ENCODE data around the gene TBC1D2. TPM values are rescaled to one million over a fixed set of nuclear protein-coding genes. Genes with fewer than 3 reads are reported as not detected.

The TBC1D2 gene
- total and polyA plus RNA-seq, 4 donors = 2.8 to 5.1 (median 3.7) TPM

DNA sequence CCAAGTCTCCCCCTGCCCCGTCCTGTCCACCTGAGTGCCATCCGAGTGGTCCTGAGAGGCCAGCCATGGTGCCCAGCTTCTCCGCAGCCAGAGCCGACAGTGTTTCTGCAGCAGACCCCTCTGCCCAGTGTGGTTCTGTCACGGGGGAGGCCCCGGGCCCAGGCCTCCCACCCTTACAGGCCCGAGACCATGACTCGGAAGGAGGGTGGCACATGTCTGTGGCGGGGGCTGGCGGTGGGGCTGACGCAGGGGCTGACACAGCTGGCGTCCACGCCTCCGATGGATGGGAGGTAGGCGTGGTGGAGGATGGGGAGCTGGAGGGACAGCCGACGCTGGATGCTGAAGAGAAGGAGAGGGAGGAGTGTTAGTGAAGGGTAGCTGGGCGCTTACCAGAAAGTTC is 35.0 kb upstream of the TBC1D2 start (continued):
- TF ChIP-seq EGR1 (IDR thresholded peaks at IDR 0.05; ENCODE audit: low read depth in 2 of 2) = no peak
- TF ChIP-seq RAD21 (IDR thresholded peaks at IDR 0.05) = no peak
- no peak for TF ChIP-seq GABPA (IDR thresholded peaks at IDR 0.05 in 1 of 2, conservative IDR thresholded peaks at IDR 0.05 in 1 of 2)
- TF ChIP-seq NR2F2 (IDR thresholded peaks at IDR 0.05) = no peak

DNA sequence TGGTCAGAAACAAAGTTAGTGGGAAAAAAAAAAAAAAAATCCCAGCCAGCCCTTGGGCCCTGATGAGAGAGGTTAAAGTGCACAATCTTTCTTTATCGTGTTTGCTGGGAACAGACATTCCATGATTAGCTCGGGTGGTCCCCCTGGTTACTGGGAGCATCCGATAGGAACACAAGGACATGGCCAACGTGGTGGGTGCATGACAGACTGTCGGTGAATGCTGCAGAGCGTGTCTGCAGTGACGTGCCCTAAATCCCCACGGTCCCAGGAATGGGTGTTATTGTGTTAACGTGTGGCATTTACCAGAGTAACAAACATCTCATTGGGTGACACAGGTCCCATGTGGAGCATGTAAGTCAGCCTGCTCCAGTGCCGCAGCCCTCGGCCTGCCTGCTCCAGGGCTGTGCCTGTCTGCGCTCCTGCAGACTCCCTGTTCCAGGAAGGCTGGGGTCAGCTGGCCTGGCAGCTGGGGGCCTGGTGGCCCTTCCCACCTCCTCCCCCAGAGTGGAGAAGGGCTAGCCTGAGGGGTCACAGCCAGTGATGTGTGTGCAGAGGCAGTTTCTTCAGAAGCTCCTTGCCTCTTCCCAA is 34.3 kb upstream of the TBC1D2 start:
- H3K27ac ChIP-seq (ENCODE audit: low read depth in 1 of 2, low read length in 2 of 2) = no peak overlapping the region
- TF ChIP-seq FOXA1 (IDR thresholded peaks at IDR 0.05) = no peak
- no peak for TF ChIP-seq EGR1 (IDR thresholded peaks at IDR 0.05; ENCODE audit: low read depth in 2 of 2)
- TF ChIP-seq CTCF (IDR thresholded peaks at IDR 0.05; ENCODE audit: low read depth, low read length, missing input control) = no peak
- TF ChIP-seq NR2F2 (IDR thresholded peaks at IDR 0.05) = no peak
- no peak for TF ChIP-seq YY1 (IDR thresholded peaks at IDR 0.05)
- no peak for TF ChIP-seq SP1 (IDR thresholded peaks at IDR 0.05)
- TF ChIP-seq JUND (IDR thresholded peaks at IDR 0.05) = no peak
- no peak for TF ChIP-seq REST (IDR thresholded peaks at IDR 0.05)
- TF ChIP-seq, protein P1, sequence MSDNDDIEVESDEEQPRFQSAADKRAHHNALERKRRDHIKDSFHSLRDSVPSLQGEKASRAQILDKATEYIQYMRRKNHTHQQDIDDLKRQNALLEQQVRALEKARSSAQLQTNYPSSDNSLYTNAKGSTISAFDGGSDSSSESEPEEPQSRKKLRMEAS (IDR thresholded peaks at IDR 0.05) = no peak
- no peak for TF ChIP-seq ATF3 (IDR thresholded peaks at IDR 0.05)
- no peak overlapping the region for H3K9ac ChIP-seq (ENCODE audit: low read depth in 1 of 2, low read length in 2 of 2)
- no peaks in the 10 kb centered on the region for H3K4me1 ChIP-seq (ENCODE audit: control insufficient read depth in 4 of 4, insufficient read depth in 4 of 4, low read length in 3 of 4)
- H3K27me3 ChIP-seq (ENCODE audit: control insufficient read depth in 4 of 4, insufficient read depth in 4 of 4, low read length in 3 of 4) = peaks cover 0 to 2% (median 0%) of the 10 kb centered on the region in 4 donors
- H3K36me3 ChIP-seq (ENCODE audit: control insufficient read depth in 4 of 4, insufficient read depth in 3 of 4, low read depth in 1 of 4, low read length in 3 of 4) = no peaks in the 10 kb centered on the region
- 87% methylated on average over 12 of the region's 12 CpGs for WGBS
- H3K4me3 ChIP-seq (ENCODE audit: low read depth in 1 of 3, low read length in 3 of 3) = no peak overlapping the region
- no peaks in the 10 kb centered on the region for H3K9me3 ChIP-seq (ENCODE audit: control insufficient read depth in 4 of 4, low read length in 3 of 4)
- DNase-seq (ENCODE audit: low spot score) = no peak

GRCh38 chr9:98288881-98289280 is 33.4 kb upstream of the TBC1D2 start:
- Histone ChIP-seq H3K27ac (ENCODE audit: low read depth in 1 of 2, low read length in 2 of 2) (no peak overlapping the region), H3K36me3 (ENCODE audit: control insufficient read depth in 4 of 4, insufficient read depth in 3 of 4, low read depth in 1 of 4, low read length in 3 of 4) (no peaks in the 10 kb centered on the region), H3K9me3 (ENCODE audit: control insufficient read depth in 4 of 4, low read length in 3 of 4) (no peaks in the 10 kb centered on the region), H3K4me1 (ENCODE audit: control insufficient read depth in 4 of 4, insufficient read depth in 4 of 4, low read length in 3 of 4) (no peaks in the 10 kb centered on the region), H3K4me3 (ENCODE audit: low read depth in 1 of 3, low read length in 3 of 3) (no peak overlapping the region), H3K9ac (ENCODE audit: low read depth in 1 of 2, low read length in 2 of 2) (no peak overlapping the region), H3K27me3 (ENCODE audit: control insufficient read depth in 4 of 4, insufficient read depth in 4 of 4, low read length in 3 of 4) (peaks cover 0 to 2% (median 0%) of the 10 kb centered on the region in 4 donors)
- 58% methylated on average over 5 of the region's 5 CpGs for WGBS
- TF ChIP-seq REST (IDR thresholded peaks at IDR 0.05) (no peak), HNF4A (conservative IDR thresholded peaks at IDR 0.05) (no peak), JUND (IDR thresholded peaks at IDR 0.05) (no peak), HNF4G (IDR thresholded peaks at IDR 0.05) (no peak), TAF1 (conservative IDR thresholded peaks at IDR 0.05) (no peak), RAD21 (IDR thresholded peaks at IDR 0.05) (no peak), FOXA2 (IDR thresholded peaks at IDR 0.05) (no peak), CTCF (IDR thresholded peaks at IDR 0.05; ENCODE audit: low read depth, low read length, missing input control) (no peak)
- no peak for DNase-seq (ENCODE audit: low spot score)

Data from liver (tissue), 9 donors.